OCI-LY3 (cell line): ENCODE results near the gene TMEM91.

Source experiments
- EZH2phosphoT487 ChIP-seq: fragments of 200-600 bp; shearing (Covaris generic); IDR thresholded peaks from 2 replicates; pipeline ENCODE4 v1.6.1; 2018; ENCODE audit warnings: antibody characterized with exemption, mixed run types, low read depth
- TF ChIP-seq, protein P1 (sequence below): fragments of 200-600, 300-600 bp; sonication (generic); IDR thresholded peaks from 2 replicates; pipeline ENCODE4 v1.5.1; 2014; ENCODE audit warnings: antibody characterized with exemption, low read length, low read depth

DNA sequence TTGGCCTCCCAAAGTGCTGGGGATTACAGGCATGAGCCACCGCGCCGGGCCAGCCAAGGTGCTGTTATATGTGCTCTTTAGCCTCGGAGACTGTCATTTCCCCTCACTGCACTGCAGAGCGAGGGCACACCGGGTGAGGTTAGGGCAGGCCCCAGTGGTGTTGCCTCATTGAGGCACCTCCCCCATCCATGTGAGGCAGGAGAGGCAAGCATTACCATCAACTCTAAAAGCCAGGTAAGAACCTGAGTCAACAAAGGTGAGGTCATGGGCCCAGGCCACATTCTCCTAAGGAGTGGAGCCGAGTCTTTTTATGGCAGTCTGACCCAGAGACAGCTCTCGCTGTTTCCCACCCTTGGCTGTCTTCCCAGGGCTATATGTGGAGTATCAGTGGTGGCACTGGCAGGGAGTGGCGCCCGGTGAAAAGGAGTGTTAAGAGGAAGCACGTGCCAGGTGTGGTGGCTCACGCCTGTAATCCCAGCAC is 39.9 kb downstream of the TMEM91 start:
- TF ChIP-seq, protein P1, sequence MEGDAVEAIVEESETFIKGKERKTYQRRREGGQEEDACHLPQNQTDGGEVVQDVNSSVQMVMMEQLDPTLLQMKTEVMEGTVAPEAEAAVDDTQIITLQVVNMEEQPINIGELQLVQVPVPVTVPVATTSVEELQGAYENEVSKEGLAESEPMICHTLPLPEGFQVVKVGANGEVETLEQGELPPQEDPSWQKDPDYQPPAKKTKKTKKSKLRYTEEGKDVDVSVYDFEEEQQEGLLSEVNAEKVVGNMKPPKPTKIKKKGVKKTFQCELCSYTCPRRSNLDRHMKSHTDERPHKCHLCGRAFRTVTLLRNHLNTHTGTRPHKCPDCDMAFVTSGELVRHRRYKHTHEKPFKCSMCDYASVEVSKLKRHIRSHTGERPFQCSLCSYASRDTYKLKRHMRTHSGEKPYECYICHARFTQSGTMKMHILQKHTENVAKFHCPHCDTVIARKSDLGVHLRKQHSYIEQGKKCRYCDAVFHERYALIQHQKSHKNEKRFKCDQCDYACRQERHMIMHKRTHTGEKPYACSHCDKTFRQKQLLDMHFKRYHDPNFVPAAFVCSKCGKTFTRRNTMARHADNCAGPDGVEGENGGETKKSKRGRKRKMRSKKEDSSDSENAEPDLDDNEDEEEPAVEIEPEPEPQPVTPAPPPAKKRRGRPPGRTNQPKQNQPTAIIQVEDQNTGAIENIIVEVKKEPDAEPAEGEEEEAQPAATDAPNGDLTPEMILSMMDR, result no peak
- TF ChIP-seq EZH2phosphoT487, result no peak
